HCT116 (cell line): ENCODE measurements around the gene ZNF888.

ENCODE experiments used
- CTCF ChIP-seq, 3 experiments: fragments of 200-600 bp in 1 of 3; sonication (generic) in 1 of 3; IDR thresholded peaks in 2 of 3; conservative IDR thresholded peaks in 1 of 3; 2 replicates each; pipeline ENCODE4 v1.5.1; 2012 to 2017; ENCODE audit warnings: low read depth in 2 of 3, low read length in 2 of 3, antibody characterized with exemption in 1 of 3, borderline replicate concordance in 1 of 3, control low read depth in 1 of 3, mild to moderate bottlenecking in 1 of 3, mixed read lengths in 1 of 3, mixed run types in 1 of 3, moderate library complexity in 1 of 3; ENCODE audit not compliant: insufficient read depth in 1 of 3
- REST ChIP-seq: IDR thresholded peaks from 2 replicates; pipeline ENCODE4 v1.6.1; 2012; ENCODE audit warnings: low read depth
- SRF ChIP-seq: IDR thresholded peaks from 2 replicates; pipeline ENCODE4 v1.6.1; 2012; ENCODE audit warnings: low read depth
- YY1 ChIP-seq: IDR thresholded peaks from 2 replicates; pipeline ENCODE4 v1.6.1; 2011; ENCODE audit warnings: low read length, low read depth, moderate library complexity, mild to moderate bottlenecking; ENCODE audit not compliant: insufficient replicate concordance; ENCODE audit errors: extremely low read depth
- ZFX ChIP-seq: fragments of 450-650 bp; IDR thresholded peaks from 2 replicates; pipeline ENCODE4 v1.6.1; 2017

- TF ChIP-seq CTCF (IDR thresholded peaks at IDR 0.05 in 2 of 3, conservative IDR thresholded peaks at IDR 0.05 in 1 of 3; ENCODE audit: borderline replicate concordance in 1 of 3, insufficient read depth in 1 of 3, low read depth in 2 of 3, low read length in 2 of 3) (no peak), REST (no peak), YY1 (no peak), ZFX (no peak), SRF (no peak)
Observed at GRCh38 chr19:52910648-52911047, 12.6 kb downstream of the ZNF888 start.
